Mesothelial cell of epicardium (in vitro differentiated cells): ENCODE results near the gene ASAP2. TPM values are rescaled to one million over a fixed set of nuclear protein-coding genes. Genes with fewer than 3 reads are reported as not detected.

ENCODE experiments used
- DNase-seq, 2 experiments: peaks; one replicate each; pipeline ENCODE4 v3.0.0; 2021; ENCODE audit warnings: low spot score in 2 of 2; ENCODE audit not compliant: unreplicated experiment in 2 of 2
- H3K27ac Mint-ChIP-seq: 2 replicates; pipeline ENCODE4 v1.8.0; 2021; ENCODE audit warnings: mixed read lengths
- H3K27me3 Mint-ChIP-seq: 2 replicates; pipeline ENCODE4 v1.8.0; 2021; ENCODE audit warnings: low read depth, mixed read lengths
- H3K36me3 Mint-ChIP-seq: 2 replicates; pipeline ENCODE4 v1.8.0; 2021; ENCODE audit warnings: mixed read lengths
- H3K4me1 Mint-ChIP-seq: 2 replicates; pipeline ENCODE4 v1.8.0; 2021; ENCODE audit warnings: mixed read lengths
- H3K4me3 Mint-ChIP-seq: 2 replicates; pipeline ENCODE4 v1.8.0; 2021; ENCODE audit warnings: mild to moderate bottlenecking, moderate library complexity, mixed read lengths
- H3K9me3 Mint-ChIP-seq: 2 replicates; pipeline ENCODE4 v1.8.0; 2021; ENCODE audit warnings: mixed read lengths
- CTCF ChIP-seq: fragments of 200-600 bp; sonication (generic); IDR thresholded peaks from one replicate; pipeline ENCODE4 v1.5.0; 2021; ENCODE audit warnings: antibody characterized with exemption; ENCODE audit not compliant: unreplicated experiment
- total RNA-seq: library from RNA; stranded (reverse); gene quantifications from 3 replicates; pipeline ENCODE4 v1.2.1, GENCODE V29; 2021

ASAP2 gene
- total RNA-seq, 1 donor from 2014 or later = 25.8 TPM

- peak overlapping the region; percentile 87 for H3K27ac Mint-ChIP-seq
- no peak for DNase-seq
These were observed 129.6 kb downstream of the ASAP2 start for GRCh38 chr2:9336241-9336575.

GRCh38 chr2:9336576-9337314 is 130.1 kb downstream of the ASAP2 start:
- TF ChIP-seq CTCF = no peak
- Mint-ChIP-seq H3K4me1 (peaks cover 56% of the 10 kb centered on the region), H3K36me3 (peaks cover 13% of the 10 kb centered on the region), H3K27me3 (no peaks in the 10 kb centered on the region), H3K9me3 (peaks cover 2% of the 10 kb centered on the region), H3K27ac (peak overlapping the region; percentile 87), H3K4me3 (no peak overlapping the region)
- peak; percentile 79 to 90 for DNase-seq

More at GRCh38 chr2:9336241-9336575, 129.6 kb downstream of the ASAP2 start:
- no peak for TF ChIP-seq CTCF
- Mint-ChIP-seq H3K9me3 (no peaks in the 10 kb centered on the region), H3K4me1 (peaks cover 61% of the 10 kb centered on the region), H3K4me3 (no peak overlapping the region), H3K36me3 (peaks cover 9% of the 10 kb centered on the region), H3K27me3 (no peaks in the 10 kb centered on the region)

- Mint-ChIP-seq H3K4me1 (peaks cover 44% of the 10 kb centered on the region), H3K27ac (peak overlapping the region; percentile 87), H3K4me3 (no peak overlapping the region), H3K9me3 (peaks cover 7% of the 10 kb centered on the region), H3K36me3 (peaks cover 22% of the 10 kb centered on the region), H3K27me3 (no peaks in the 10 kb centered on the region)
- no peak for DNase-seq
- no peak for TF ChIP-seq CTCF
These were observed 131.3 kb downstream of the ASAP2 start for GRCh38 chr2:9337901-9338300.

- Mint-ChIP-seq H3K27ac (no peak overlapping the region), H3K27me3 (no peaks in the 10 kb centered on the region), H3K9me3 (peaks cover 7% of the 10 kb centered on the region), H3K36me3 (peaks cover 29% of the 10 kb centered on the region), H3K4me1 (peaks cover 21% of the 10 kb centered on the region), H3K4me3 (no peak overlapping the region)
- DNase-seq = no peak
- TF ChIP-seq CTCF = no peak
These were observed 134.8 kb downstream of the ASAP2 start for GRCh38 chr2:9341337-9341887.

- Mint-ChIP-seq H3K4me3 (no peak overlapping the region), H3K27ac (no peak overlapping the region), H3K27me3 (no peaks in the 10 kb centered on the region), H3K9me3 (peaks cover 7% of the 10 kb centered on the region), H3K36me3 (peaks cover 31% of the 10 kb centered on the region), H3K4me1 (peaks cover 9% of the 10 kb centered on the region)
- DNase-seq = no peak
- TF ChIP-seq CTCF = no peak
These were observed 136.0 kb downstream of the ASAP2 start for GRCh38 chr2:9342659-9343058.
